Fibroblast of lung (primary cell): ENCODE measurements around the gene NACAD.

Experiments used
- CTCF ChIP-seq, 2 donors: IDR thresholded peaks in 1 of 2; conservative IDR thresholded peaks in 1 of 2; 1 replicate in 1 of 2; 2 replicates in 1 of 2; pipeline ENCODE4 v1.5.1; 2011 to 2012; ENCODE audit warnings: low read length in 2 of 2, control low read depth in 1 of 2, inconsistent platforms in 1 of 2, low read depth in 1 of 2, mild to moderate bottlenecking in 1 of 2
- EZH2 ChIP-seq: IDR thresholded peaks from 2 replicates; pipeline ENCODE4 v1.5.1; 2012; ENCODE audit warnings: low read length, control low read depth, mild to moderate bottlenecking; ENCODE audit errors: missing control alignments

- no peak for TF ChIP-seq CTCF (conservative IDR thresholded peaks at IDR 0.05 in 1 of 2, IDR thresholded peaks at IDR 0.05 in 1 of 2; ENCODE audit: low read depth in 1 of 2, low read length in 2 of 2)
- no peak for TF ChIP-seq EZH2
Measured at GRCh38 chr7:45132708-45133320, 44.0 kb upstream of the NACAD start.
